A549 (cell line): ENCODE results near the gene ALG8. TPM values are rescaled to one million over a fixed set of nuclear protein-coding genes. Genes with fewer than 3 reads are reported as not detected.
A peak's percentile ranks its signal among the peaks of the same experiment; 100 is the strongest.

Experiments
- ATAC-seq, 2 experiments: fragments of 200-7000 bp in 1 of 2; fragments of >200 bp in 1 of 2; cut with Nextera tagmentation in 1 of 2; cut with Tn5 transposase in 1 of 2; 3 replicates each; pipeline versions ENCODE4 v1.8.0 to v1.9.1; 2018 to 2020; ENCODE audit warnings: mild to moderate bottlenecking in 1 of 2, moderate library complexity in 1 of 2
- CTCF ChIA-PET: fragments of 300-600 bp; sonication (Branson Sonifier 250); formaldehyde crosslinking; extraction: SDS; loops from one replicate; lab custom pipeline; 2021; ENCODE audit warnings: antibody characterized with exemption, inconsistent platforms; lab: Yijun Ruan, JAX
- POLR2A ChIA-PET: fragments of 350-600 bp; formaldehyde crosslinking; extraction: SDS; loops from one replicate; lab custom pipeline; 2021; ENCODE audit warnings: antibody characterized with exemption, inconsistent platforms; lab: Yijun Ruan, JAX
- DNase-seq, 2 experiments: peaks; one replicate each; pipeline versions ENCODE4 v3.0.0 to v3.0.0-alpha.2; 2011 to 2016; ENCODE audit warnings: low read depth in 1 of 2, low spot score in 1 of 2
- FAIRE-seq: peaks from 2 replicates; lab custom pipeline; 2011; peaks lifted over from hg19 to GRCh38; lab: Jason Lieb, UNC
- H3K27ac ChIP-seq, 2 experiments: fragments of >200 bp; sonication (Bioruptor Twin); formaldehyde crosslinking; 3 replicates each; pipeline ENCODE4 v1.5.1; 2016 to 2017
- H3K4me1 ChIP-seq: fragments of >200 bp; sonication (Bioruptor Twin); formaldehyde crosslinking; 3 replicates; pipeline ENCODE4 v1.6.1; 2016
- H3K4me2 ChIP-seq: fragments of >200 bp; sonication (Bioruptor Twin); formaldehyde crosslinking; 3 replicates; pipeline ENCODE4 v1.6.1; 2016
- H3K4me3 ChIP-seq: fragments of >200 bp; sonication (Bioruptor Twin); formaldehyde crosslinking; 3 replicates; pipeline ENCODE4 v1.5.1; 2016
- H3K9me3 ChIP-seq: fragments of >200 bp; sonication (Bioruptor Twin); formaldehyde crosslinking; 3 replicates; pipeline ENCODE4 v1.6.1; 2016
- ATOH8 ChIP-seq: fragments of 250-450 bp; sonication (Bioruptor Pico); IDR thresholded peaks from 2 replicates; pipeline ENCODE4 v1.5.0; 2020; ENCODE audit warnings: low read depth, mild to moderate bottlenecking, moderate library complexity
- CBX8 ChIP-seq: fragments of 200-600 bp; sonication (generic); IDR thresholded peaks from 2 replicates; pipeline ENCODE4 v1.6.1; 2016
- CEBPB ChIP-seq, 2 experiments: fragments of >200 bp in 1 of 2; sonication (Bioruptor Twin) in 1 of 2; formaldehyde crosslinking in 1 of 2; IDR thresholded peaks; 2 replicates each; pipeline ENCODE4 v1.6.1; 2012 to 2016
- CHD2 ChIP-seq: fragments of 150-350 bp; IDR thresholded peaks from 2 replicates; pipeline ENCODE4 v1.6.1; 2014; ENCODE audit warnings: low read length; ENCODE audit not compliant: partially characterized antibody
- CHD4 ChIP-seq: fragments of 200-600 bp; sonication (generic); IDR thresholded peaks from 2 replicates; pipeline ENCODE4 v1.6.1; 2016; ENCODE audit warnings: antibody characterized with exemption, mild to moderate bottlenecking, borderline replicate concordance
- EHF ChIP-seq: fragments of 250-450 bp; sonication (Bioruptor Pico); IDR thresholded peaks from 2 replicates; pipeline ENCODE4 v1.5.0; 2020; ENCODE audit warnings: mild to moderate bottlenecking
- FOSL2 ChIP-seq, 2 experiments: fragments of 450-650 bp in 1 of 2; fragments of >200 bp in 1 of 2; sonication (Bioruptor Twin) in 1 of 2; formaldehyde crosslinking; IDR thresholded peaks; 2 replicates each; pipeline versions ENCODE4 v1.5.0 to v1.6.1; 2016 to 2020; ENCODE audit warnings: mild to moderate bottlenecking in 1 of 2, moderate library complexity in 1 of 2
- GATA3 ChIP-seq: IDR thresholded peaks from 2 replicates; pipeline ENCODE4 v1.6.1; 2012; ENCODE audit warnings: borderline replicate concordance
- HOXB5 ChIP-seq: fragments of 250-450 bp; sonication (Bioruptor Pico); IDR thresholded peaks from 2 replicates; pipeline ENCODE4 v1.5.0; 2020; ENCODE audit warnings: mild to moderate bottlenecking, moderate library complexity
- JUN ChIP-seq, 2 experiments: fragments of >200 bp; sonication (Bioruptor Twin); formaldehyde crosslinking; IDR thresholded peaks; 2 replicates in 1 of 2; 3 replicates in 1 of 2; pipeline ENCODE4 v1.6.1; 2016 to 2017
- JUNB ChIP-seq: fragments of >200 bp; sonication (Bioruptor Twin); formaldehyde crosslinking; IDR thresholded peaks from 2 replicates; pipeline ENCODE4 v1.6.1; 2016
- KDM1A ChIP-seq: fragments of 200-600 bp; sonication (generic); IDR thresholded peaks from 2 replicates; pipeline ENCODE4 v1.6.1; 2016; ENCODE audit warnings: low read depth, mild to moderate bottlenecking
- KDM5A ChIP-seq: fragments of 200-600 bp; sonication (generic); IDR thresholded peaks from 2 replicates; pipeline ENCODE4 v1.6.1; 2016; ENCODE audit warnings: antibody characterized with exemption, mild to moderate bottlenecking
- MAFK ChIP-seq: fragments of 450-650 bp; IDR thresholded peaks from 2 replicates; pipeline ENCODE4 v1.6.1; 2014; ENCODE audit not compliant: partially characterized antibody
- MAZ ChIP-seq: fragments of 150-350 bp; IDR thresholded peaks from 2 replicates; pipeline ENCODE4 v1.6.1; 2014; ENCODE audit warnings: antibody characterized with exemption, low read depth, low read length, borderline replicate concordance
- NPAS2 ChIP-seq: fragments of 250-450 bp; sonication (Bioruptor Pico); IDR thresholded peaks from 2 replicates; pipeline ENCODE4 v1.8.0; 2022; ENCODE audit warnings: mild to moderate bottlenecking, moderate library complexity, borderline replicate concordance
- NR3C1 ChIP-seq: fragments of >200 bp; sonication (Bioruptor Twin); formaldehyde crosslinking; IDR thresholded peaks from 3 replicates; pipeline ENCODE4 v1.6.1; 2017
- PHF8 ChIP-seq: fragments of 200-600 bp; sonication (generic); IDR thresholded peaks from 2 replicates; pipeline ENCODE4 v1.6.1; 2016; ENCODE audit warnings: low read depth, mild to moderate bottlenecking, antibody characterized with exemption, moderate library complexity, borderline replicate concordance
- POLR2A ChIP-seq: IDR thresholded peaks from 2 replicates; pipeline ENCODE4 v1.6.1; 2012; ENCODE audit warnings: mild to moderate bottlenecking, low read length
- RARB ChIP-seq: fragments of 250-450 bp; sonication (Bioruptor Pico); IDR thresholded peaks from 2 replicates; pipeline ENCODE4 v1.8.0; 2021; ENCODE audit warnings: mild to moderate bottlenecking, moderate library complexity
- RCOR1 ChIP-seq: fragments of 150-350 bp; IDR thresholded peaks from 2 replicates; pipeline ENCODE4 v1.6.1; 2014; ENCODE audit warnings: antibody characterized with exemption, low read length, low read depth
- RFX5 ChIP-seq: fragments of 450-650 bp; IDR thresholded peaks from 2 replicates; pipeline ENCODE4 v1.7.1; 2014; ENCODE audit warnings: antibody characterized with exemption, mild to moderate bottlenecking, moderate library complexity
- RNF2 ChIP-seq: fragments of 200-600 bp; sonication (generic); IDR thresholded peaks from 2 replicates; pipeline ENCODE4 v1.6.1; 2016; ENCODE audit warnings: low read depth, mild to moderate bottlenecking, antibody characterized with exemption, moderate library complexity, borderline replicate concordance
- SMC3 ChIP-seq: fragments of >200 bp; sonication (Bioruptor Twin); formaldehyde crosslinking; IDR thresholded peaks from 3 replicates; pipeline ENCODE4 v1.6.1; 2018; ENCODE audit warnings: inconsistent platforms
- TFCP2L1 ChIP-seq: fragments of 250-450 bp; sonication (Bioruptor Pico); IDR thresholded peaks from 2 replicates; pipeline ENCODE4 v1.5.0; 2021; ENCODE audit warnings: mild to moderate bottlenecking
- TP53 ChIP-seq: fragments of 250-450 bp; sonication (Bioruptor Pico); IDR thresholded peaks from 2 replicates; pipeline ENCODE4 v1.5.0; 2021; ENCODE audit warnings: mild to moderate bottlenecking, moderate library complexity
- USF2 ChIP-seq: fragments of 450-650 bp; IDR thresholded peaks from 2 replicates; pipeline ENCODE4 v1.6.1; 2014; ENCODE audit warnings: antibody characterized with exemption
- ZC3H11A ChIP-seq: fragments of 450-650 bp; IDR thresholded peaks from 2 replicates; pipeline ENCODE4 v1.6.1; 2014; ENCODE audit warnings: antibody characterized with exemption, mild to moderate bottlenecking
- ZSCAN20 ChIP-seq: fragments of 250-450 bp; sonication (Bioruptor Pico); IDR thresholded peaks from 2 replicates; pipeline ENCODE4 v1.8.0; 2022; ENCODE audit warnings: mild to moderate bottlenecking, moderate library complexity
- WGBS: methylation state at CpG from one replicate; pipeline ENCODE4 v1.1.6; 2017; ENCODE audit errors: missing lambda C conversion rate; 5-methylcytosine and 5-hydroxymethylcytosine counted together
- polyA plus RNA-seq, 4 experiments: library from polyadenylated mRNA; depleted of rRNA in 3 of 4; stranded (reverse); fragments of >200 nt; fragmentation: RNase III in 1 of 4; extraction: RNeasy Plus Mini Kit Qiagen cat#74134 plus additional on column Dnase treatment in 1 of 4; gene quantifications; 2 replicates in 3 of 4; 3 replicates in 1 of 4; pipeline ENCODE4 v1.2.3, GENCODE V29; 2011 to 2017
- TF ChIP-seq, protein P1 (sequence below): IDR thresholded peaks from 2 replicates; pipeline ENCODE4 v1.6.1; 2012
- TF ChIP-seq, protein P2 (sequence below): fragments of >200 bp; sonication (Bioruptor Twin); formaldehyde crosslinking; IDR thresholded peaks from 3 replicates; pipeline ENCODE4 v1.5.1; 2016

ALG8 gene
- polyA plus RNA-seq, 2 of the 4 experiments (the other 2 are of a cell fraction): 59.0 to 159 TPM

DNA sequence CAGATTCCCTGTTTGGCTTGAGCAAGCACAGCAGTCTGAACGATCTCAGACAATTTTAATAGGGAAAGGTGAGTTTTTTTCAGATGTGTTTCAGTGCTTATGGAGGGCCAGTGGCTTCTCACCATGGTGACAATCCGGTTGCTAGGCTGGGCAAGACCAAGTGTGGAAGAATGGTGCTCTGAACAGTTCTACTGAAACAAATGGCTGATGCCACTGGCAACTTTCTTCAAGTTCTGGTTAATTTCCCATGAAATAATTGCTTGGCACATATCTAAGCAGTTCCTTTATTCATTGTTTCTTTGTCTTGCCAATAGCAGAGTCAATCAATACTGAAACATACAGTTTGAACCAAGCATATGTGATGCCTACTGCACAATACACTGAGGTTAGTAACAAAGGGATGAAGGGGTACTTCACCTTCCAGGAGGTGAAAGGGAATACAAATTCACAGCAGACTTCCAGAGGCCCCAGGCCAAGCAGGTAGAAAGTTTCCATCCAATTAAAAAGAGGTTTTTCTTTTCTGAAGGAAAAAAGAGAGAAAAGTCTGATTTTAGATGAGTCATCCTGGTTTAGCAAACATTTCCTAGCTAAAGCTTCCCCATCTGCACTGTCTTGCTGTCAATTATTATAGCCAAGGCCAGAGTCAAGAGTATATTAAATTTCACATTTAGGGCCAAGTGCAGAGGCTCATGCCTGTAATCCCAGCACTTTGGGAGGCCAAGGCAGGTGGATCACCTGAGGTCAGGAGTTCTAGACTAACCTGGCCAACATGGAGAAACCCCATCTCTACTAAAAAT lies 38.6 kb downstream of the ALG8 start:
- ChIA-PET POLR2A (no interaction called here), CTCF (interaction anchor here (1.1 kb wide), 1 partner anchor 481 kb away, joined by 3 read pairs; no protein-coding TSS in a partner anchor)
- 87% methylated on average over 2 of the region's 2 CpGs for WGBS
- FAIRE-seq (no peak), ATAC-seq (peak; percentile 59 to 62; a peak in 3 of 6 replicates), DNase-seq (peak in 1 of 2 experiments; percentile 26)
- Histone ChIP-seq H3K4me1 (peaks cover 17% of the 10 kb centered on the region), H3K9me3 (no peaks in the 10 kb centered on the region), H3K27ac (peak overlapping the region; percentile 54 to 73), H3K4me2 (peak overlapping the region; percentile 50), H3K4me3 (no peak overlapping the region)
- TF ChIP-seq SMC3 (no peak), CEBPB (IDR thresholded peaks at IDR 0.05) (no peak), MAFK (peak; percentile 37), ZSCAN20 (no peak), RCOR1 (no peak), ZC3H11A (no peak), KDM5A (no peak), FOSL2 (IDR thresholded peaks at IDR 0.05) (0 out of 2 replicates have a peak, but pooled peaks have one; percentile 14), FOSL2 (CRISPR knock-in tag; IDR thresholded peaks at IDR 0.05) (peak; percentile 67), GATA3 (no peak), HOXB5 (no peak)
- TF ChIP-seq, protein P1, sequence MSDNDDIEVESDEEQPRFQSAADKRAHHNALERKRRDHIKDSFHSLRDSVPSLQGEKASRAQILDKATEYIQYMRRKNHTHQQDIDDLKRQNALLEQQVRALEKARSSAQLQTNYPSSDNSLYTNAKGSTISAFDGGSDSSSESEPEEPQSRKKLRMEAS: no peak

DNA sequence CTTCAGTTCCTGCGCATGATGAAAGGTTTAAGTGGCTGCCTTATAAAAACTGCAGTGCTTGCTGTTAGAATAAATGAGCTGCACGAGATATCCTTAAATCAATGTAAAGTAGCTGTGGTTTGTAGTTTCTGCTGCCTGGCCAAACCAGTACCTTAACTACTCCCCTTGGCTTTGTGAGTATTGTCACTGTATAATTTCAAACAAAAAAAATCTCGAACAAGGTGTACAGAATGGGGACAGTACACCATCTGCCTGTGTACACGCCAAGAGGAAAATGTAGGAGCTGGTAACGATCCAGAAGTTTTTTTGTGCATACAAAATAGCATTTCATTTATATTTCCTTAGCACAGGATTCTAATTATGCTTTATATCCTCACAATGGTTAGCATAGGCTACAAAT lies 39.2 kb downstream of the ALG8 start:
- no peak for DNase-seq
- no peak for TF ChIP-seq PHF8
- TF ChIP-seq MAFK: no peak
- TF ChIP-seq FOSL2 (IDR thresholded peaks at IDR 0.05): no peak
- TF ChIP-seq FOSL2 (CRISPR knock-in tag; IDR thresholded peaks at IDR 0.05): no peak
- TF ChIP-seq JUN (IDR thresholded peaks at IDR 0.05): no peak
- no peak for TF ChIP-seq CBX8
- no peak for TF ChIP-seq ATOH8
- TF ChIP-seq CHD4: no peak
- TF ChIP-seq TP53 (CRISPR knock-in tag): no peak
- peaks cover 17% of the 10 kb centered on the region for H3K4me1 ChIP-seq
- no peak overlapping the region for H3K4me3 ChIP-seq
- ChIA-PET POLR2A (no interaction called here), CTCF (no interaction called here)
- WGBS: 76% methylated on average over 5 of the region's 5 CpGs
- ATAC-seq: no peak
- H3K9me3 ChIP-seq: no peaks in the 10 kb centered on the region
- FAIRE-seq: no peak
- H3K4me2 ChIP-seq: no peak overlapping the region
- H3K27ac ChIP-seq: peak overlapping the region; percentile 54 to 73; a peak in 4 of 6 replicates

DNA sequence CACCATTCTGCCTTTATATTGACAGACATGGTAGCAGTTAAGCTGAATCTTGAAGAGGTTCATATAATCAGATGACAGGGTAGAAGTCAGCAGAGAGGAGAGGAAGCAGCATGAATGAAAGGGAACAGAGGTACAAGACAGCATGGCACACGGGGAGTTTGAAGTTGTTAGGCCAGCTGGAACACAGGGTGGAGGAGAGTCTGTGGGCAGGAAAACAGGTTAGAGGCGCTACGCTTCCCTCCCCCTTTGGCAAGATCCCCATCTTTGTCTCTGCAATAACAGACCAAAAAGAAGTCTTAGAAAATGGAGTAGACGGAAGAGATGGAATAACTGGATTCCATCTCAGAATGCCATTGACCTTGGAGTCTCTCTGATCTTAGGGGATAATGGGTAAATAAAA lies 39.8 kb downstream of the ALG8 start:
- H3K27ac ChIP-seq: no peak overlapping the region
- H3K9me3 ChIP-seq: no peaks in the 10 kb centered on the region
- TF ChIP-seq, protein P2, sequence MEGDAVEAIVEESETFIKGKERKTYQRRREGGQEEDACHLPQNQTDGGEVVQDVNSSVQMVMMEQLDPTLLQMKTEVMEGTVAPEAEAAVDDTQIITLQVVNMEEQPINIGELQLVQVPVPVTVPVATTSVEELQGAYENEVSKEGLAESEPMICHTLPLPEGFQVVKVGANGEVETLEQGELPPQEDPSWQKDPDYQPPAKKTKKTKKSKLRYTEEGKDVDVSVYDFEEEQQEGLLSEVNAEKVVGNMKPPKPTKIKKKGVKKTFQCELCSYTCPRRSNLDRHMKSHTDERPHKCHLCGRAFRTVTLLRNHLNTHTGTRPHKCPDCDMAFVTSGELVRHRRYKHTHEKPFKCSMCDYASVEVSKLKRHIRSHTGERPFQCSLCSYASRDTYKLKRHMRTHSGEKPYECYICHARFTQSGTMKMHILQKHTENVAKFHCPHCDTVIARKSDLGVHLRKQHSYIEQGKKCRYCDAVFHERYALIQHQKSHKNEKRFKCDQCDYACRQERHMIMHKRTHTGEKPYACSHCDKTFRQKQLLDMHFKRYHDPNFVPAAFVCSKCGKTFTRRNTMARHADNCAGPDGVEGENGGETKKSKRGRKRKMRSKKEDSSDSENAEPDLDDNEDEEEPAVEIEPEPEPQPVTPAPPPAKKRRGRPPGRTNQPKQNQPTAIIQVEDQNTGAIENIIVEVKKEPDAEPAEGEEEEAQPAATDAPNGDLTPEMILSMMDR: no peak
- TF ChIP-seq EHF (no peak), ZC3H11A (no peak), PHF8 (no peak), NR3C1 (no peak), FOSL2 (IDR thresholded peaks at IDR 0.05) (no peak), FOSL2 (CRISPR knock-in tag; IDR thresholded peaks at IDR 0.05) (no peak), USF2 (no peak), RFX5 (no peak), CHD2 (no peak), RNF2 (no peak), JUNB (no peak), HOXB5 (no peak), MAZ (no peak), TP53 (CRISPR knock-in tag) (no peak), KDM1A (no peak), POLR2A (no peak), RARB (CRISPR knock-in tag) (no peak), CBX8 (no peak), TFCP2L1 (no peak), NPAS2 (CRISPR knock-in tag) (no peak)
- no peak overlapping the region for H3K4me2 ChIP-seq
- CTCF ChIA-PET: no interaction called here
- ATAC-seq (no peak), FAIRE-seq (no peak), DNase-seq (no peak)
- WGBS: 93% methylated on average over 4 of the region's 4 CpGs
- POLR2A ChIA-PET: no interaction called here
- peaks cover 17% of the 10 kb centered on the region for H3K4me1 ChIP-seq
- no peak overlapping the region for H3K4me3 ChIP-seq
